ENCODE measurements around the gene MTG2. TPM values are rescaled to one million over a fixed set of nuclear protein-coding genes. Genes with fewer than 3 reads are reported as not detected.

The MTG2 gene
- total and polyA plus RNA-seq, 2 of the 4 experiments (the other 2 are of a cell fraction) = 11.5 to 25.2 TPM

DNA sequence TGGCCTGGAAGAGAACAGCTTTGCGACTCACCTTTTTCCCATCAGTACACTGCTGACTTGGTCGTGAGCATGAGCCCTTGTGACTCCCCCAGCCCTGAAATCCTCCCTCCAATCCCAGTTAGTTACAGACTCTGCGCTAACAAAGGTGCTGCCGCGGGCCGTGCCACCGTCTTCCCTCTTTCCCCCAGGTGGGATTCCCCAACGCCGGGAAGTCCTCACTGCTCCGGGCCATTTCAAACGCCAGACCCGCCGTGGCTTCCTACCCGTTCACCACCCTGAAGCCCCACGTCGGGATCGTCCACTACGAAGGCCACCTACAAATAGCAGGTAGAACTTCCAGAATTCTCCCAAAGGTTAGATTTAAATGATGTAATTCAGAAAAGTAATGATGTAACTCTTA is 16.1 kb downstream of the MTG2 start:
- ChIA-PET CTCF (no interaction called here), POLR2A (ENCODE audit: unreplicated experiment) (no interaction called here)
- ATAC-seq (ENCODE audit: low read depth) (no peak), DNase-seq (no peak)
- Histone ChIP-seq H2BK120ac (ENCODE audit: low read depth, low read length) (no peak overlapping the region), H3K14ac (replicated peaks; ENCODE audit: low read depth, low read length) (no peak overlapping the region), H3K9ac (ENCODE audit: low read depth, low read length) (no peak overlapping the region), H4K5ac (ENCODE audit: low read depth, low read length) (no peak overlapping the region), H3K4ac (ENCODE audit: low read depth, low read length) (no peak overlapping the region), H2BK20ac (ENCODE audit: low read depth, low read length) (no peak overlapping the region), H2BK15ac (ENCODE audit: low read depth, low read length) (no peak overlapping the region), H4K91ac (ENCODE audit: insufficient read depth, low read depth, low read length) (no peak overlapping the region), H3K79me1 (ENCODE audit: low read depth in 1 of 2, low read length in 2 of 2) (peaks cover 4 to 15% of the 10 kb centered on the region in 2 experiments), H3K27ac (ENCODE audit: insufficient read depth, low read length) (no peak overlapping the region), H3K23ac (ENCODE audit: low read depth, low read length) (no peak overlapping the region), H3K4me3 (ENCODE audit: insufficient read depth, low read depth, low read length) (no peak overlapping the region), H2AK5ac (ENCODE audit: low read depth, low read length) (no peak overlapping the region), H4K8ac (ENCODE audit: low read depth in 2 of 2, low read length in 2 of 2) (no peak overlapping the region), H3K56ac (ENCODE audit: extremely low read depth, insufficient read depth, low read length) (no peak overlapping the region), H3K9me3 (ENCODE audit: control insufficient read depth, insufficient read depth, low read length) (no peaks in the 10 kb centered on the region), H2AFZ (replicated peaks; ENCODE audit: low read length, poor library complexity) (no peak overlapping the region), H3K9me1 (ENCODE audit: insufficient read depth, low read length) (no peaks in the 10 kb centered on the region; the same call in 1 of the 2 replicates), H4K20me1 (ENCODE audit: insufficient read depth, low read length) (peaks cover 7% of the 10 kb centered on the region; the same call in 1 of the 2 replicates), H3K27me3 (ENCODE audit: control insufficient read depth, insufficient read depth, low read length) (no peaks in the 10 kb centered on the region), H3K4me2 (ENCODE audit: low read depth, low read length) (no peak overlapping the region), H2BK5ac (ENCODE audit: low read depth, low read length, poor library complexity, severe bottlenecking) (no peak overlapping the region), H3K4me1 (ENCODE audit: control insufficient read depth, insufficient read depth, low read length) (no peaks in the 10 kb centered on the region), H2AK9ac (replicated peaks; ENCODE audit: low read depth, low read length, poor library complexity) (no peak overlapping the region), H3K18ac (ENCODE audit: low read depth, low read length) (no peak overlapping the region), H3K36me3 (ENCODE audit: control insufficient read depth, insufficient read depth, low read length) (peaks cover 51% of the 10 kb centered on the region)
- no TSS peak for BruUV-seq (replicated peaks)
- intact Hi-C loops (cut with micrococcal nuclease) (no loop called here), dilution Hi-C loops (cut with HindIII; ENCODE audit: low sequenced_read_pairs, unreplicated experiment) (no loop called here), in situ Hi-C loops (cut with MboI; ENCODE audit: low sequenced_read_pairs) (no loop called here)
- TF ChIP-seq CEBPB (IDR thresholded peaks at IDR 0.05; ENCODE audit: low read depth, low read length) (no peak), CHD1 (IDR thresholded peaks at IDR 0.05; ENCODE audit: low read depth, low read length) (no peak), BHLHE40 (IDR thresholded peaks at IDR 0.05; ENCODE audit: low read depth, low read length) (no peak), POLR2A (IDR thresholded peaks at IDR 0.05; ENCODE audit: low read depth, low read length) (no peak), RAD21 (IDR thresholded peaks at IDR 0.05; ENCODE audit: low read length) (no peak), RFX5 (IDR thresholded peaks at IDR 0.05; ENCODE audit: low read depth, low read length) (no peak), MXI1 (IDR thresholded peaks at IDR 0.05; ENCODE audit: borderline replicate concordance, low read depth, low read length) (no peak), RCOR1 (IDR thresholded peaks at IDR 0.05; ENCODE audit: insufficient replicate concordance, low read length) (no peak)
- TF ChIP-seq, protein P1, sequence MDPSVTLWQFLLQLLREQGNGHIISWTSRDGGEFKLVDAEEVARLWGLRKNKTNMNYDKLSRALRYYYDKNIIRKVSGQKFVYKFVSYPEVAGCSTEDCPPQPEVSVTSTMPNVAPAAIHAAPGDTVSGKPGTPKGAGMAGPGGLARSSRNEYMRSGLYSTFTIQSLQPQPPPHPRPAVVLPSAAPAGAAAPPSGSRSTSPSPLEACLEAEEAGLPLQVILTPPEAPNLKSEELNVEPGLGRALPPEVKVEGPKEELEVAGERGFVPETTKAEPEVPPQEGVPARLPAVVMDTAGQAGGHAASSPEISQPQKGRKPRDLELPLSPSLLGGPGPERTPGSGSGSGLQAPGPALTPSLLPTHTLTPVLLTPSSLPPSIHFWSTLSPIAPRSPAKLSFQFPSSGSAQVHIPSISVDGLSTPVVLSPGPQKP (IDR thresholded peaks at IDR 0.05; ENCODE audit: borderline replicate concordance, low read depth, low read length) = no peak
- TF ChIP-seq, protein P2, sequence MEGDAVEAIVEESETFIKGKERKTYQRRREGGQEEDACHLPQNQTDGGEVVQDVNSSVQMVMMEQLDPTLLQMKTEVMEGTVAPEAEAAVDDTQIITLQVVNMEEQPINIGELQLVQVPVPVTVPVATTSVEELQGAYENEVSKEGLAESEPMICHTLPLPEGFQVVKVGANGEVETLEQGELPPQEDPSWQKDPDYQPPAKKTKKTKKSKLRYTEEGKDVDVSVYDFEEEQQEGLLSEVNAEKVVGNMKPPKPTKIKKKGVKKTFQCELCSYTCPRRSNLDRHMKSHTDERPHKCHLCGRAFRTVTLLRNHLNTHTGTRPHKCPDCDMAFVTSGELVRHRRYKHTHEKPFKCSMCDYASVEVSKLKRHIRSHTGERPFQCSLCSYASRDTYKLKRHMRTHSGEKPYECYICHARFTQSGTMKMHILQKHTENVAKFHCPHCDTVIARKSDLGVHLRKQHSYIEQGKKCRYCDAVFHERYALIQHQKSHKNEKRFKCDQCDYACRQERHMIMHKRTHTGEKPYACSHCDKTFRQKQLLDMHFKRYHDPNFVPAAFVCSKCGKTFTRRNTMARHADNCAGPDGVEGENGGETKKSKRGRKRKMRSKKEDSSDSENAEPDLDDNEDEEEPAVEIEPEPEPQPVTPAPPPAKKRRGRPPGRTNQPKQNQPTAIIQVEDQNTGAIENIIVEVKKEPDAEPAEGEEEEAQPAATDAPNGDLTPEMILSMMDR (conservative IDR thresholded peaks at IDR 0.05; ENCODE audit: low read depth, low read length) = no peak
- WGBS, 2 experiments (ENCODE audit: extremely low coverage in 2 of 2, insufficient read length in 1 of 2) = 100% methylated on average over 2 of the region's 18 CpGs; no CpG with 5 or more reads in 1 of the 2 experiments

All from IMR-90 (cell line).